ENCODE results near the gene SSU72.

SSU72 gene

GRCh38 chr1:1540818-1541628 is 33.6 kb downstream of the SSU72 start:
- H3K36me3 ChIP-seq = peaks cover 31 to 52% (median 45%) of the 10 kb centered on the region in 11 experiments
- no peak for TF ChIP-seq Cebpa-rat (IDR thresholded peaks at IDR 0.05)
- peaks cover 37 to 92% (median 80%) of the 10 kb centered on the region in 11 experiments; a peak in 21 of 22 replicates for H4K20me1 ChIP-seq
- H3K4me1 ChIP-seq = peaks cover 0 to 11% (median 6%) of the 10 kb centered on the region in 10 experiments; a peak in 10 of 20 replicates
- no peak overlapping the region for H3K27ac ChIP-seq
- H3K9ac ChIP-seq = peak overlapping the region in 5 of 11 experiments; percentile 22 to 50 (median 33); a peak in 6 of 22 replicates
- H3K27me3 ChIP-seq = peaks cover 21 to 42% (median 30%) of the 10 kb centered on the region in 11 experiments
- no peaks in the 10 kb centered on the region for H3K9me3 ChIP-seq (replicated peaks in 1 of 11)
- H3K4me2 ChIP-seq = peak overlapping the region; percentile 48 to 71 (median 57); a peak in 21 of 22 replicates
- peak overlapping the region in 5 of 10 experiments; percentile 12 to 41 (median 14); a peak in 5 of 20 replicates for H3K4me3 ChIP-seq

- no peak within 1 kb of the TSS for H3K27ac ChIP-seq
- TF ChIP-seq Cebpa-rat (IDR thresholded peaks at IDR 0.05) = no peak
- H4K20me1 ChIP-seq = peaks cover 35 to 91% (median 72%) of the 10 kb centered on the region in 11 experiments; a peak in 21 of 22 replicates
- no peaks in the 10 kb centered on the region for H3K9me3 ChIP-seq (replicated peaks in 1 of 11)
- peaks cover 0 to 11% (median 6%) of the 10 kb centered on the region in 10 experiments; a peak in 10 of 20 replicates for H3K4me1 ChIP-seq
- H3K36me3 ChIP-seq = peaks cover 31 to 45% (median 42%) of the 10 kb centered on the region in 11 experiments
- peak within 1 kb of the TSS; percentile 51 to 72 (median 61) for H3K4me2 ChIP-seq
- H3K9ac ChIP-seq = peak within 1 kb of the TSS in 5 of 11 experiments; percentile 33 to 56 (median 50); a peak in 9 of 22 replicates
- peaks cover 21 to 42% (median 30%) of the 10 kb centered on the region in 11 experiments for H3K27me3 ChIP-seq
- H3K4me3 ChIP-seq = peak within 1 kb of the TSS in 9 of 10 experiments; percentile 12 to 61 (median 40); a peak in 11 of 20 replicates
Measured at GRCh38 chr1:1540090-1540817, 34.4 kb downstream of the SSU72 start, which contains the start of gene TMEM240. Gene TMEM240 (minus strand): TSS chr1:1540624. CDS start chr1:1540346, 278 bp downstream.

- Histone ChIP-seq H4K20me1 (peaks cover 28 to 87% (median 65%) of the 10 kb centered on the region in 11 experiments; a peak in 21 of 22 replicates), H3K27ac (no peak overlapping the region), H3K4me2 (peak overlapping the region in 10 of 11 experiments; percentile 35 to 72 (median 60); a peak in 17 of 22 replicates), H3K9ac (peak overlapping the region in 4 of 11 experiments; percentile 24 to 56 (median 46); a peak in 5 of 22 replicates), H3K27me3 (peaks cover 21 to 42% (median 30%) of the 10 kb centered on the region in 11 experiments), H3K4me3 (peak overlapping the region in 6 of 10 experiments; percentile 12 to 52 (median 40); a peak in 9 of 20 replicates), H3K36me3 (peaks cover 31 to 40% (median 36%) of the 10 kb centered on the region in 11 experiments), H3K9me3 (replicated peaks in 1 of 11) (no peaks in the 10 kb centered on the region), H3K4me1 (peaks cover 0 to 13% (median 7%) of the 10 kb centered on the region in 10 experiments; a peak in 16 of 20 replicates)
- TF ChIP-seq Cebpa-rat (IDR thresholded peaks at IDR 0.05) = no peak
Measured at GRCh38 chr1:1539310-1540089, 35.2 kb downstream of the SSU72 start.

- H4K20me1 ChIP-seq = peaks cover 27 to 87% (median 64%) of the 10 kb centered on the region in 11 experiments; a peak in 21 of 22 replicates
- no peaks in the 10 kb centered on the region for H3K9me3 ChIP-seq (replicated peaks in 1 of 11)
- no peak overlapping the region for H3K27ac ChIP-seq
- TF ChIP-seq Cebpa-rat (IDR thresholded peaks at IDR 0.05) = no peak
- H3K4me3 ChIP-seq = peak overlapping the region in 1 of 10 experiments; percentile 52; a peak in 1 of 20 replicates
- H3K36me3 ChIP-seq = peaks cover 31 to 39% (median 33%) of the 10 kb centered on the region in 11 experiments
- H3K4me1 ChIP-seq = peaks cover 0 to 18% (median 13%) of the 10 kb centered on the region in 10 experiments; a peak in 16 of 20 replicates
- H3K9ac ChIP-seq = no peak overlapping the region
- H3K27me3 ChIP-seq = peaks cover 21 to 42% (median 30%) of the 10 kb centered on the region in 11 experiments
- peak overlapping the region in 8 of 11 experiments; percentile 35 to 72 (median 62); a peak in 8 of 22 replicates for H3K4me2 ChIP-seq
Measured at GRCh38 chr1:1538989-1539309, 35.7 kb downstream of the SSU72 start.

GRCh38 chr1:1538334-1538733 is 36.3 kb downstream of the SSU72 start:
- H3K9me3 ChIP-seq (replicated peaks in 1 of 11) = no peaks in the 10 kb centered on the region
- peaks cover 0 to 25% (median 15%) of the 10 kb centered on the region in 10 experiments; a peak in 16 of 20 replicates for H3K4me1 ChIP-seq
- H3K4me3 ChIP-seq = no peak overlapping the region
- H3K9ac ChIP-seq = no peak overlapping the region
- H3K36me3 ChIP-seq = peaks cover 25 to 32% (median 27%) of the 10 kb centered on the region in 11 experiments
- H3K27me3 ChIP-seq = peaks cover 21 to 42% (median 30%) of the 10 kb centered on the region in 11 experiments
- no peak for TF ChIP-seq Cebpa-rat (IDR thresholded peaks at IDR 0.05)
- no peak overlapping the region for H3K4me2 ChIP-seq
- H3K27ac ChIP-seq = no peak overlapping the region
- H4K20me1 ChIP-seq = peaks cover 25 to 87% (median 61%) of the 10 kb centered on the region in 11 experiments; a peak in 21 of 22 replicates

GRCh38 chr1:1537626-1538250 is 36.9 kb downstream of the SSU72 start:
- Histone ChIP-seq H3K36me3 (peaks cover 19 to 30% (median 21%) of the 10 kb centered on the region in 11 experiments), H3K4me3 (no peak overlapping the region), H3K27ac (no peak overlapping the region), H3K9me3 (replicated peaks in 1 of 11) (no peaks in the 10 kb centered on the region), H3K9ac (no peak overlapping the region), H3K27me3 (peaks cover 21 to 42% (median 30%) of the 10 kb centered on the region in 11 experiments), H3K4me2 (no peak overlapping the region), H3K4me1 (peaks cover 0 to 26% (median 15%) of the 10 kb centered on the region in 10 experiments; a peak in 16 of 20 replicates), H4K20me1 (peaks cover 19 to 87% (median 55%) of the 10 kb centered on the region in 11 experiments; a peak in 21 of 22 replicates)
- TF ChIP-seq Cebpa-rat (IDR thresholded peaks at IDR 0.05) = no peak

- Histone ChIP-seq H3K9me3 (replicated peaks in 1 of 11) (peaks cover 0 to 4% (median under 1%) of the 10 kb centered on the region in 11 experiments; a peak in 8 of 22 replicates), H3K4me2 (no peak overlapping the region), H4K20me1 (peaks cover 14 to 84% (median 48%) of the 10 kb centered on the region in 11 experiments; a peak in 21 of 22 replicates), H3K9ac (no peak overlapping the region), H3K27ac (no peak overlapping the region), H3K4me3 (no peak overlapping the region), H3K4me1 (peaks cover 0 to 26% (median 15%) of the 10 kb centered on the region in 10 experiments; a peak in 16 of 20 replicates), H3K27me3 (peaks cover 21 to 41% (median 30%) of the 10 kb centered on the region in 11 experiments), H3K36me3 (peaks cover 12 to 28% (median 15%) of the 10 kb centered on the region in 11 experiments; a peak in 21 of 22 replicates)
- TF ChIP-seq Cebpa-rat (IDR thresholded peaks at IDR 0.05) = no peak
Measured at GRCh38 chr1:1536938-1537546, 37.6 kb downstream of the SSU72 start.
